HG03354 (cell line): ENCODE measurements around the gene KCNAB2.

Experiments used
- ATAC-seq: cut with Tn5 transposase; IDR thresholded peaks from one replicate; pipeline ENCODE4 v1.9.1; 2021; ENCODE audit warnings: mild to moderate bottlenecking; ENCODE audit not compliant: unreplicated experiment, poor library complexity, severe bottlenecking

KCNAB2 gene

DNA sequence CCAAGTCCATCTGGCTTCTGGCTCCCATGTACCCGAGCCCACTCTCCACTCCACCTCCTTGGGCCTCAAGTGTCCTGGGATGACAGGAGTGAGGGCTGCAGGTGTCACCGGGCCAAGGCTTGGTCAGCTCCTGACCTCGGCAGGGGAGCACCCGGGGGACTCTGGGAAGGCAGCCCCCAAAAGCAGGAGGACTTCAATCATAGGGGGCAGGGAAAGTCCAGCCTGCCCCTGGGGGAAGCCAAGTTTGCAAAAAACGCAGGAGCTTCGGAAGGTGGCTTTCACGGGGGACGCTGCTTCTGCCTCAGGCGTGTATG is 56.8 kb downstream of the KCNAB2 start:
- ATAC-seq: no peak

DNA sequence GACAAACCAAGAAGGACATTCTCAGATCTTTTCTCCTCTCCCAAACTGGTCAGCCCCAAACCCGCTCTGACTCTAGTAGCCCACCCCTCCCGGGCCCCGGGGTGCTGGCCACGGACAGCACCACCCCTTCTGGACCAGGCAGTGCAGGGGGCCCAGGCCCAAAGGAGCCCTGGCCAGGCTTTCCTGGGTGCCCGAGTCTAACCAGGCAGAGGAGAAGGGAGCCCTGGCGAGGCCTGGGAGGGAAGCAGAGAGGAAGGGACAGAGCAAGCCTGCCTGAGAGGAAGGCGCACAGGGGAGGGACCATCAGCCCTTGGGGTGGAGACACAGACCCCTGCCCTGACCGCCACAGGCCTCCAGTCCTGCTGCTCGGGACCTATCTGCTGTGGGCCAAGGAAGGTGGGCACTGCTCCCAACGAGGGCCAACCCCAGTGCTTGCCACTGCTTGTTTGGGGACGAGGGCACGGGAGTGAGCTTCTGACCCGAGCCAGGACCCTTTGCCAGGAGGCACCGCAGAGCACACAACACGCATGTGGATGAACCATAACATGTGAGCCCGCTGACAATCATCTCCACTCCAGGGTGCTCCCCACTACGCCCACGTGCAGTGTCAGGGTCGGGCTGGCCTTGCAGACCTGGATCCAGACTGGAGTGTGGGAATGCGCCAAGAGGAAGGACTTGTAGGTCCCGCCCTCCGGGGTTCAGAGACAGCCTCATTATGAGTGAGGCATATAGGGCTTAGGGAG is 57.6 kb downstream of the KCNAB2 start:
- ATAC-seq: no peak

- ATAC-seq: no peak
These were observed 58.3 kb downstream of the KCNAB2 start for GRCh38 chr1:6103854-6104530.

DNA sequence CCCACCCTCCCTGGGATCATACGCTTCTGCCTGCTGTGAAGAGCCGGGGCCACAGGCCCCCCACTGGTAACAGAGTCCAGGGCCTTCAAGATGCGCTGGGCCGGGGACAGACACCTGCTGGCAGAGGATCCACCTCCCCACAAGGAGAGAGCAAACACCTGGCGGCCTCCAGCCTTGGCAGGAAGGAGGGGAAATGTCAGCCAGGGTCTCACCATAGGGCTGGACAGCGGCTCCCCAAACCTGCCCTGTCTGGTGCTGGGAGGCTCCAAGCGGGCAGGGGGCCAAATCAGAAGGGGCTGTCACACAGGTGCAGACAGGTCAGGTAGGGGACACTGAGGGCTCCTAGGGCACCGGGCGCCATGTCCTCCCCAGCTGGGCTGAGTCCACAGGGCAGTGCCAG is 58.9 kb downstream of the KCNAB2 start:
- ATAC-seq: no peak

GRCh38 chr1:6105218-6105679 is 59.6 kb downstream of the KCNAB2 start:
- ATAC-seq: no peak

DNA sequence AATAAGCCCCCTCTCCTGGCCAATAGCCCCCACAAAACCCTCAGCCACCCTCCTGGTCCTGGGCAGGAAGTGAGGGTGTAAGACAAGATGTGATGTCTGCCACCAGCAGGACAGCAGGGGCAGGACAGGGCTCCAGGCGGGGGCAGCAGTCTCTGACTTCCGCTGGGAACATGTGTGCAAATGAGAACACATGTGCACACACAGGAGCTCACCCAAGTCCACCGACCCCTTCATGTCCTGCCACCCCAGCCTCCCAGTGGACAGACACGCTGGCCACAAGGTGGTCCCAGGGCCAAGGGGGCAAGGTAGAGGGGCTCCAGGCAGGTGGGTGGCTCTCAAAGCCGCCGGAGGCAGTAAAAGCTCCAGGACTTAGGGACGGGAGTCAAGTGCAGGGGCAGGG is 60.1 kb downstream of the KCNAB2 start:
- ATAC-seq: no peak

GRCh38 chr1:6106321-6106731 is 60.6 kb downstream of the KCNAB2 start:
- no peak for ATAC-seq

DNA sequence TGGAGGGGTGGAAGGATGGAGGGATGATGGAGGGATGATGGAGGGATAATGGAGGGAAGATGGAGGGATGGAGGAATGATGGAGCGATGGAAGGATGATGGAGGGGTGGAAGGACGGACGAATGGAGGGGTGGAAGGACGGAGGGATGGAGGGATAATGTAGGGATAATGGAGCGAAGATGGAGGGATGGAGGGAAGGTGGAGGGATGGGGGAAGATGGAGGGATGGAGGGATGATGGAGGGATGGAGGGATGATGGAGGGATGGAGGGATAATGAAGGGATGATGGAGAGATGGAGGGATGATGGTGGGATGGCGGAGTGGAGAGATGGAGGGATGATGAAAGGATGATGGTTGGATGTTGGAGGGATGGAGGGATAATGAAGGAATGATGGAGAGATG is 61.3 kb downstream of the KCNAB2 start:
- no peak for ATAC-seq

GRCh38 chr1:6107409-6108356 is 62.0 kb downstream of the KCNAB2 start:
- no peak for ATAC-seq

GRCh38 chr1:6108476-6108875 is 62.8 kb downstream of the KCNAB2 start:
- no peak for ATAC-seq

GRCh38 chr1:6108937-6109614 is 63.4 kb downstream of the KCNAB2 start:
- ATAC-seq: no peak

DNA sequence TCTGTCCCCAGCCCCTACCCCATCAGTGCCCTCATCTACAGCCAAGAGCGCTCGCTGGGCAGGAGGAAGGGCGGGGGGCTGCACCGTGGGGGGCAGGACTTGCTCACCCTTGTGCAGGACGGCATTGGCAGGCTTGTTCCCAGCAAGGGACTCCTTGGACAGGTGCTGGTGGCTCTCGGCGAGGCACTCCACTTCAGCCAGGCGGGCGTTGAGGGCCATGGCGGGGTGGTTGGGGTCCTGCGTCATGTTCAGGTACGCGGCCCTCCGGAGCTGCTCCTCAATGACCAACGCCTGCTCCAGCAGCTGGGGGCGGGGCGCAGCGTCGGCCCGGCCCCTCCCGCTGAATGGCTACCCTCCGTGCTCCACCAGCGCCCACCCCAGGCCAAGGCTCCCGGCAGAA is 64.0 kb downstream of the KCNAB2 start:
- ATAC-seq: no peak

GRCh38 chr1:6110326-6110725 is 64.6 kb downstream of the KCNAB2 start:
- ATAC-seq: no peak

- no peak for ATAC-seq
These were observed 65.9 kb downstream of the KCNAB2 start for GRCh38 chr1:6111571-6111970.

DNA sequence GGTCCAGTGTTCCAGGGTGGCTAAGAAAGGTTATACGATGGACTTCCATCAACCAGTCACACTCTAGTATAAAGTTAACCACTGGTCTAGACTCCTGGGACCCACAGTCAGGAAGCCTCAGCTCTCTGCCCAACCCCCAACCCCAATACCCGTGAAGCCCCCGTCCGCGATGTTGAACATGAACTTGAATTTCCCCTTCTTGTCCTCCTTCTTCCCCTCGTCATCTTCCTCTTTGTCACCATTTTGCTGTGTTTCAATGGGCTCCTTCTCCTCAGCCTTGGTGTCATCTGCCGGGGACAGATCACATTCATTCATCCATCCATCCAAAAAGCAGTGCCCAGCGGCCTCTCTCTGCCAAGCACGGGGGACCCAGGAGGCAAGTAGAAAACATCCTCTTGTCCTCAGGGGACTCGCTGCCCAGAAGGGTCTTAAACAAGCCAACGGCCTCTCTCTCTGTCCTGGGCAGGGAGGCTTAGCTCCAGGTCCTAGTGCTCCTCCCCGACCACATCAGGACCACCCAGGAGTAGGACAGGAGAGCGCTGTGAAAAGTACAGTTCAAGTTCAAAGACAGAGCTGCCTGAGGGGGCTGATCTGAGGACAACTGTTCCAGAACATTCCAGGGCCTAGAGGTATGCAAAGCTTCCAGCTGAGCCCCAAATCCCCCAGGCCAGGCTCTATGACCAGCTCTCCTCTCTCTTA is 66.5 kb downstream of the KCNAB2 start:
- ATAC-seq: no peak

DNA sequence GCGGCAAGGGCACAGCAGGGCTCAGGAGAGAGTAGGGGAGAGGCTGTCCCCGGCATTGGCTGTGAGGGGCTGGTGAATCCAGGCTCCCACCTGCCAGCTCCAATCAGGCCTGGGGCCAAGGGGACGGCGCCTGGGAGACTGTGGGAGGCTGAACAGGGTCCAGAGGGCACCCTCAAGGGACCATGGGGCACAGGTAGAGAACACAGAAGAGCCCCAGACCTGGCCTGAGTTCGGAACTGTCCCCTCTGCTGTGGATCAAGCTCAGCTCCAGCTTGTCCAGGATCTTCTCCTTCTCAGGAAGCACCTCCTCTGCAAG is 67.0 kb downstream of the KCNAB2 start:
- no peak for ATAC-seq

DNA sequence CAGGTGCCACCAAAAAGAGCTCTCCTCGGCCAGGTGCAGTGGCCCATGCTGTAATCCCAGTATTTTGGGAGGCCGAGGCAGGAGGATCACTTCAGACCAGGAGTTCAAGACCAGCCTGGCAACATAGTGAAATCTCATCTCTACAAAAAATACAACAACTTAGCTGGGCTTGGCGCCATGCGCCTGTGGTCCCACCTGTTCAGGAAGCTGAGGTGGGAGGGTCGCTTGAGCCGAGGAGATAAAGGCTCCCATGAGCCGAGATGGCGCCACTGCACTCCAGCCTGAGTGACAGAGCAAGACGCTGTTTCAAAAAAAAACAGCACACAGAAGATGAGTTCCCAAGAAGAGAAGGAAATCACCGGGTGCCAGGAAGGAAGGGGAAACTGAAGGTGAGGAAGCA is 67.4 kb downstream of the KCNAB2 start:
- no peak for ATAC-seq

DNA sequence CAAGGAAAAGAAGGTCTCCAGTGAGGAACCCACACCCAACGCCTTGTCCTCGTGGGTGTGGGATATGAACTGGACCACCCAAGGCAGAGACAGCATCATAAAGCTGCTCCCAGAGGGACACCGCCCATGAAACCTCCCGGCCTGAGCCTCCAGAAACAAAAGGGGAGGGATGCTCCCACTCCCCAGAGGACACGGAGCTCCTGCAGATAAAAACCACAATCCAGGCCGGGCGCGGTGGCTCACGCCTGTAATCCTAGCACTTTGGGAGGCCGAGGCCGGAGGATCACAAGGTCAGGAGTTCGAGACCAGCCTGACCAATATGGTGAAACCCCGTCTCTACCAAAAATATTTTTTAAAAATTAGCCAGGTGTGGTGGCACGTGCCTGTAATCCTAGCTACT is 68.1 kb downstream of the KCNAB2 start:
- ATAC-seq: no peak

- no peak for ATAC-seq
These were observed 70.4 kb downstream of the KCNAB2 start for GRCh38 chr1:6116137-6116536.

DNA sequence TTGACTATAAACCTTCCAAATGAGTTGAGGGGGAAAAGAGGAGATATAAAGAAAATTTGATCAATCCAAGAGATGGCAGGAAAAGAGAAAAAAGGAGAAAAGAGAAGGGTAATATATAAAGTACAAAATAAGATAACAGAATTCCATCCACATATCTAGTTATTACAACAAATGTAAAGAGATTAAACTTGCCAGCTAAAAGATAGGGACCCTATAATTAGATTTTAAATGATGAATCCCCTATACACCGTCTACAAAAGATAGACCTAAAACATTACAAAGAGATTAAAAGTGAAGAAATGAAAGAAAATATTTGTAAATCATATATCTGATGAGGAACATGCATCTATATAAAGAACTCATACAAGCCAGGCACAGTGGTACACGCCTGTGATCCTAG is 71.4 kb downstream of the KCNAB2 start:
- no peak for ATAC-seq
